T-helper 1 cell (primary cell): ENCODE measurements around the gene HS1BP3.
A peak's percentile ranks its signal among the peaks of the same experiment; 100 is the strongest.

ENCODE experiments used
- DNase-seq, 5 donors: peaks; one replicate each; pipeline ENCODE4 v3.0.0-alpha.2; 2012 to 2020

HS1BP3 gene

GRCh38 chr2:20645301-20645701 is 5.6 kb downstream of the HS1BP3 start:
- no peak for DNase-seq

DNA sequence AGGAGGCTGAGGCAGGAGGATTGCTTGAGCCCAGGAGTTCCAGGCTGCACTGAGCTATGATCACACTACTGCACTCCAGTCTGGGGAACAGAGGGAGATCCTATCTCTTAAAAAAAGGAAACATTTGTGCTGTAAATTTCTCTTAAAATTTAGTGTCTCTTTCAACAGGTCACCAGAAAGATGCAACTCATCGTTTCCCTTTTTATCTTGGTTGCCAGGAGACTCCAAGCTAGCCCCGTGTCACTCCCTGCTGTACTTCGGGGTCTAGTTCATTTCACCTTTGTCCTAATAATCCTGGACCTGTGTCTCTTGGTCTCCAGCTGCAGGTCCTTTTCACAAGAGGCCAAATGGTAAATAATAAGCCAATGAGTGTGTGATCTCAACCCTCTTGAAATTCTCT is 7.1 kb downstream of the HS1BP3 start:
- DNase-seq: no peak

GRCh38 chr2:20643060-20643459 is 7.8 kb downstream of the HS1BP3 start:
- no peak for DNase-seq

GRCh38 chr2:20642055-20642971 is 8.6 kb downstream of the HS1BP3 start:
- DNase-seq: peak; percentile 44 to 72 (median 63)

- no peak for DNase-seq
These were observed 9.5 kb downstream of the HS1BP3 start for GRCh38 chr2:20641123-20641985.

DNA sequence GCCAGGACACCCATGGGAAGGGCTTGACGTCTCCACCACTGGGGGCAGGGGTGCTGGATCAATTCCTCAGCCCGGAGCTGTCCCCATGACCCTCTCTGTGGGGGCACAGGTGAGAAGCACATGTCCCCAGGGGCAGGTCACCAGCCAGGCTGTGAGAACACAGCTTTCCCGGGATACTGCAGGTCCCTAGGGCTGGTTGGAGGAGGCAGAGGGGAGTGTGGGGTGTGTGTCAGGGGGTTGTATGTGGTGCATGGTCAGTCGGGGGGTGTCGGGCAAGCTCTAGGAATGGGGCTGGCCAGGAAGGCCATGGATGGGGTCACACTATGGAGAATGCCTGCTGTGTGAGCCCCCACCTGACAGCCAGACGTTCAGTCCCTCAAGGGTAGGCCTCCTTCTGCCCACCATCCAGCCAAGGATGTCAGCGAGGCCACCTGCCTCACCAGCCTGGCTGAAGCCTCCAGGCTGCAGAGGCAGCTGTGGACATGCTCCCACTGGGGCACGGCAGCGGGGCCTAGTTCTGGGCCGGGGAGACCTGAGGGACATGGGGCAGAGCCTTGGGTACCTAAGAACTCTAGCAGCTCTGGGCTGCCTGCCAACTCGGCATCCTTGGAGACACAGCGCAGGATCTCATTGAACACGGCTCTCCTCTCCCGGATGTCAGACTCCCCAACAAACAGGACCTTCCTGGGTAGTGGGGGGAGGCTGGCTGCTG is 10.3 kb downstream of the HS1BP3 start:
- no peak for DNase-seq

DNA sequence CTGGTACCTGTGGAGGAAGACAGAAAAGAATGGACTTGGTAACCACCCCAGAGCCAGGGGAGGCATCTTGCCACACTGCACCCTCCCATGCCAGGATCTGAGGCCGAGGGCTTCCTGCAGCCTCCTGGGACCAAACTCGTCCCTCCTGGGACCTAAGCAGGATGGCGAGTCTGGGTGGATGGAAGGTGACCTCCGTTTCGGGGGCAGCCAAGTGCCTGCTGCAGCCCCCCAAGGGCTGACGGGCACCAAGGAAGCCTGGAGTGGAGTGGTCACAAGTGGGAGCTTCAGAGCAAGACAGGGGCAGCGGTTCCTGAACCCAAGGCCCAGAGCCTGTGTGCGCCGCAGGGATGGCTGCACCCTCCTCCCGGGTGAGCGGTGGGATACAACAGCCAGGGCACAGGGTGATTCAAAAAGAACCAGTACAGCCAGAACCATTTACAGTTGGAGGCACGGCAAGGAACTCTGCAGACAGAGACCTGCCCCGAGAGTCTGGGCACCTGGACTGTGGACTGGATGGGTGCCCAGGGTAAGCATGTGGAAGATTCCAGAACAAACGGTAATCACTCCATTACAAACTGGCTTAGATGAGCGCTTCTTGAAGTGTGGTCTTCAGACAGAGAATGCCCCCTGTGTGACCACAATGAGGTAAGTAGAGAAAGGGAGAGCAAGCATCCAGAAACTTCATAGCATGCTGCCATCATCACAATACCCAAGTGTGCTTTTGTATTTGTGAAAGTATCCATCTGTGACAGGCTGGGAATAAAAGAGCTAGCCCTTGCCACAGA is 12.1 kb downstream of the HS1BP3 start:
- DNase-seq: no peak

DNA sequence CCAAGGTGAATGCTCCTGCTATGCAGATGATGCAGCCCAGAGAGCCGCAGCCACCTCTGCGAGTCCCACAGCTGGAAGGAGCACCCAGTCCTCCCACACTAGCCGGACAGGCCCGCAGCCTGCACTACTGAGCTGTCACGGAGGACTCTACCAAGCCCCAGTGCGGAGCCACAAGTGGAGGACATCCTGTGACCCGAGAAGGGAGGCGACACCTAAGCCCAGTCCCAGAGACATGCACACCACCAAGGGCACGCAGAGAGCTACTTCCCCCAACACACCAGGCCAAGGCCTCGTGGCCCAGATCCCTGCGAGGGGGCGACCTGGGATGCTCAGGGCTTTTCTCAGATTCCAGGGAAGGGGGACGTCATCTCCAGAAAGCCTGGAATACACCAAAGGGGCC is 12.9 kb downstream of the HS1BP3 start:
- no peak for DNase-seq

GRCh38 chr2:20637147-20637546 is 13.8 kb downstream of the HS1BP3 start:
- no peak for DNase-seq

GRCh38 chr2:20635675-20636584 is 15.0 kb downstream of the HS1BP3 start:
- peak in 3 of 5 donors; percentile 17 to 40 (median 27) for DNase-seq

GRCh38 chr2:20635113-20635510 is 15.8 kb downstream of the HS1BP3 start:
- no peak for DNase-seq

GRCh38 chr2:20634507-20635112 is 16.3 kb downstream of the HS1BP3 start:
- no peak for DNase-seq

- no peak for DNase-seq
These were observed 16.9 kb downstream of the HS1BP3 start for GRCh38 chr2:20633794-20634506.

GRCh38 chr2:20633001-20633400 is 17.9 kb downstream of the HS1BP3 start:
- DNase-seq: no peak

DNA sequence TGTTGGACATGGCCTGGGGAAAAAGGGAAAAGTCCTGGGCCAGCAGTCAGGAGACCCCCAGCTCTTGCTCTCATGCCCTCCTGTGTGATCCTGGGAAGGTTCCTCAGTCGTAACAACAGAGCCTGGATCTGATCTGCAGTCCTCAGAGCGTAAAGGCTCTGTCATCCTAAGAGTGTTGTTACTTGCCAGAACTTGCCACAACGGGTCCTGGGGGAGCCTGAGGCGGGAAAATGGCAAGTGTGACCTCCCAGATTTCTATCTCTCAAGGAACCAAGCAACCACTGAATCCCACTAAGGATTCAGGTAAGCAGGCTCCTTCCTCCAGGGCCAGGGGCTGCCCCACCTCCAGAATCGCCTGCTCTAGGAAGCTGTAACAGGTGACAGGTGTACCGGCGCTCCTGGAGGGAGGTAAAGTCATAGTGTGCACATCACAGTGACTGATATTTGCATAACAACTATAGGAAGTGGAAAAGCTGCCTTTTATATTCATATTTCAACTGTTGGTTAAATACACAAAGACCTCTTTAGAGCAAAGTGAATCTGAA is 18.4 kb downstream of the HS1BP3 start:
- no peak for DNase-seq

DNA sequence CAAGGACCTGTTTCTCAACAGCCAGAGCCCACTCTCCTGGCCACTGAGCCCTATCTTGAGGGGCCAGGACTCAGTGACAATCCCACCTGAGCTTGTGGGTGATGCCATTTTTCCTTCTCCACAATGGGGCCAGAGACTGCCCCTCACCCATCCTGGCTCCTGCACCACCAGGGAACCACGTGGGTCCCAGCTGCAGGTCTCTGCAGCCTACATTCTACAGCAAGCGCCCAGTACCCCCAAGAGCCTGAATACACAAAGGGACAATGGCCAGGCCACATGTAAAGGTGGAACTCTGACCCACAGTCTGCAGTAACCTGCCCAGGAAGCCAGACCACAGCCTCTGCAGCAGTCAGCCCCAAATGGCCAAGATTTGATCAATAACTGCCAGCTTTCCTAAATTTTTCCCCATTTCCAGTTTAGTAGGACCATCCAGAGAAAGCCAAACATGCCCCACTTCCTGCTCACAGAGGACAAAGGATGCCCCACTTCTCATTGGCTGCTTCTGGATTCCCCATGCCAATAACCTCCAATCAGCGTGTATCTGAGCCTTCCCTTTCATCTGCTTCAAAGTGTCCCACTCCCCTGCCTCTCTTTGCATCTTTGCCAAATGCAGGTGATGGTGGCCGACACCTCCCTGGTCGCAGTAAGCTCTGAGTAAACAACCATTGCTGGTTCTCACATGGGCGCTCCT is 19.1 kb downstream of the HS1BP3 start:
- no peak for DNase-seq

DNA sequence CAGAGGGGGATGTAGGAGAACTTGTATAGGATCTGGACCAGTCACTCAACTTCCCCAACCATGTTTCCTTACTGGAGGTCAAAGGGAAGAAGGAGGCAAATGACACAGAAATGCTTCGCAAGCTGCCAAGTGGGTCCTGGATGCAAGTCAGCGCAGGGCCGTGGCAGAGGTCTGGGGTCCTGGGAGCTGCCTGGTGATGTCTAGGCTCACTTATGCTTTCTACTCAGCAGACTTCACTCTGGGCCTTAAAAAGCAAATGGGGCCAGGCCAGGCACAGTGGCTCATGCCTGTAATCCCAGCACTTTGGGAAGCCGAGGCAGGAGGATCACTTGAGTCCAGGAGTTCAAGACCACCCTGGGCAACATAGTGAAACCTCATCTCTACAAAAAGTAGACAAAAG is 19.9 kb downstream of the HS1BP3 start:
- no peak for DNase-seq

GRCh38 chr2:20629581-20630171 is 21.2 kb downstream of the HS1BP3 start:
- no peak for DNase-seq

DNA sequence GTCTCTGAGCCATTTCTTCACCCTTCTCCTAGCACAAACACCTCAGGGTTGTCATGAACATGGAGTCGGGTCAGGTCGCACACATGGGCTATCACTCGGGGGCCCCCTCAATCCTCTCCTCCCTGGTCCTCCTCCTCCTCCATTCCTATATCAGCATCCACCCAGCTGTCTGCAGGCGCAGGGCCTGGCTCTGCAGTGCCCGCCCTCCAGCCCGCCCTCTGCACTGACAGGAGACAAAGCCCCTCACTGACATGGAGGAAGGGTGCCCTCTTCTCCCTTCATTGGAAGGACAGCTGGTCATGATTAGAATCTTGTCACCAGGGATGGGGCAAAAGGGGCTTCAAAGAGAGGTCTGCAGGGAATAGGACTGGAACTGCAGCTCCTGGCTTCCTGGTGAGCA is 21.7 kb downstream of the HS1BP3 start:
- no peak for DNase-seq
